Measurements from ENCODE around the gene CERS4. TPM values are rescaled to one million over a fixed set of nuclear protein-coding genes. Genes with fewer than 3 reads are reported as not detected.

Gene CERS4
- total RNA-seq, 1 donor from 2014 or later: 65.4 TPM

- ATAC-seq: no peak
- intact Hi-C loops (cut with DNase I): no loop called here
- Histone ChIP-seq H3K4me3 (no peak overlapping the region), H3K27me3 (no peaks in the 10 kb centered on the region), H3K27ac (no peak overlapping the region), H3K36me3 (no peaks in the 10 kb centered on the region), H3K9me3 (no peaks in the 10 kb centered on the region), H3K4me1 (no peaks in the 10 kb centered on the region)
- no peak for DNase-seq
- no peak for TF ChIP-seq CTCF (IDR thresholded peaks at IDR 0.05)
Observed at GRCh38 chr19:8174706-8175105, 34.5 kb upstream of the CERS4 start.

GRCh38 chr19:8180018-8180417 lies 29.2 kb upstream of the CERS4 start:
- no peaks in the 10 kb centered on the region for H3K27me3 ChIP-seq
- no peaks in the 10 kb centered on the region for H3K36me3 ChIP-seq
- intact Hi-C loops (cut with DNase I): no loop called here
- no peak overlapping the region for H3K4me3 ChIP-seq
- no peak overlapping the region for H3K27ac ChIP-seq
- DNase-seq: no peak
- no peaks in the 10 kb centered on the region for H3K9me3 ChIP-seq
- no peaks in the 10 kb centered on the region for H3K4me1 ChIP-seq
- no peak for ATAC-seq
- no peak for TF ChIP-seq CTCF (IDR thresholded peaks at IDR 0.05)

GRCh38 chr19:8184274-8184673 lies 24.9 kb upstream of the CERS4 start:
- no peak for ATAC-seq
- H3K27me3 ChIP-seq: no peaks in the 10 kb centered on the region

GRCh38 chr19:8185343-8186068 lies 23.7 kb upstream of the CERS4 start:
- Histone ChIP-seq H3K27ac (no peak overlapping the region), H3K9me3 (no peaks in the 10 kb centered on the region), H3K36me3 (no peaks in the 10 kb centered on the region), H3K4me3 (no peak overlapping the region), H3K27me3 (no peaks in the 10 kb centered on the region), H3K4me1 (no peaks in the 10 kb centered on the region)
- ATAC-seq (no peak), DNase-seq (no peak)
- intact Hi-C loops (cut with DNase I): no loop called here
- no peak for TF ChIP-seq CTCF (IDR thresholded peaks at IDR 0.05)

More at GRCh38 chr19:8184274-8184673, 24.9 kb upstream of the CERS4 start:
- Histone ChIP-seq H3K27ac (no peak overlapping the region), H3K36me3 (no peaks in the 10 kb centered on the region), H3K4me3 (no peak overlapping the region), H3K9me3 (no peaks in the 10 kb centered on the region), H3K4me1 (no peaks in the 10 kb centered on the region)
- TF ChIP-seq CTCF (IDR thresholded peaks at IDR 0.05): no peak
- no peak for DNase-seq
- intact Hi-C loops (cut with DNase I): no loop called here

- Histone ChIP-seq H3K27ac (no peak overlapping the region), H3K9me3 (no peaks in the 10 kb centered on the region), H3K4me1 (peaks cover 13% of the 10 kb centered on the region), H3K36me3 (no peaks in the 10 kb centered on the region), H3K4me3 (no peak overlapping the region), H3K27me3 (no peaks in the 10 kb centered on the region)
- ATAC-seq (no peak), DNase-seq (no peak)
- TF ChIP-seq CTCF (IDR thresholded peaks at IDR 0.05): no peak
- intact Hi-C loops (cut with DNase I): no loop called here
Observed at GRCh38 chr19:8192221-8192820, 16.8 kb upstream of the CERS4 start.

All from upper lobe of right lung (tissue), 1 donor.